Liver (tissue), 9 donors: Measurements from ENCODE around the gene SH2D3C. TPM values are rescaled to one million over a fixed set of nuclear protein-coding genes. Genes with fewer than 3 reads are reported as not detected.

Experiments
- DNase-seq: peaks from one replicate; pipeline ENCODE4 v3.0.0-alpha.2; 2017; ENCODE audit warnings: low spot score
- H3K27ac ChIP-seq, 2 donors: one replicate each; pipeline ENCODE4 v1.7.0; 2013; ENCODE audit warnings: inconsistent platforms in 2 of 2, low read length in 2 of 2, control low read depth in 1 of 2, low read depth in 1 of 2, mild to moderate bottlenecking in 1 of 2
- H3K27me3 ChIP-seq, 4 donors: one replicate each; pipeline versions ENCODE4 v1.6.1 to v1.7.0; 2013; ENCODE audit warnings: low read length in 3 of 4, inconsistent platforms in 1 of 4, mild to moderate bottlenecking in 1 of 4, moderate library complexity in 1 of 4; ENCODE audit not compliant: control insufficient read depth in 4 of 4, insufficient read depth in 4 of 4
- H3K36me3 ChIP-seq, 4 donors: one replicate each; pipeline versions ENCODE4 v1.6.1 to v1.7.0; 2013; ENCODE audit warnings: low read length in 3 of 4, mild to moderate bottlenecking in 3 of 4, low read depth in 1 of 4, moderate library complexity in 1 of 4; ENCODE audit not compliant: control insufficient read depth in 4 of 4, insufficient read depth in 3 of 4
- H3K4me1 ChIP-seq, 4 donors: one replicate each; pipeline versions ENCODE4 v1.6.1 to v1.7.0; 2013; ENCODE audit warnings: low read length in 3 of 4, mild to moderate bottlenecking in 3 of 4, moderate library complexity in 1 of 4; ENCODE audit not compliant: control insufficient read depth in 4 of 4, insufficient read depth in 4 of 4
- H3K4me3 ChIP-seq, 3 donors: one replicate each; pipeline versions ENCODE4 v1.6.1 to v1.7.0; 2013; ENCODE audit warnings: low read length in 3 of 3, control low read depth in 1 of 3, low read depth in 1 of 3, mild to moderate bottlenecking in 1 of 3
- H3K9ac ChIP-seq, 2 donors: one replicate each; pipeline ENCODE4 v1.7.0; 2013; ENCODE audit warnings: low read length in 2 of 2, mild to moderate bottlenecking in 2 of 2, moderate library complexity in 2 of 2, control low read depth in 1 of 2, low read depth in 1 of 2
- H3K9me3 ChIP-seq, 4 donors: one replicate each; pipeline versions ENCODE4 v1.6.1 to v1.7.0; 2013; ENCODE audit warnings: low read length in 3 of 4; ENCODE audit not compliant: control insufficient read depth in 4 of 4
- EGR1 ChIP-seq, 2 donors: IDR thresholded peaks; 2 replicates each; pipeline ENCODE4 v1.6.1; 2016 to 2018; ENCODE audit warnings: antibody characterized with exemption in 2 of 2, low read depth in 2 of 2
- FOXA1 ChIP-seq: IDR thresholded peaks from 2 replicates; pipeline ENCODE4 v1.6.1; 2016; ENCODE audit warnings: antibody characterized with exemption
- FOXA2 ChIP-seq: IDR thresholded peaks from 2 replicates; pipeline ENCODE4 v1.6.1; 2016; ENCODE audit warnings: antibody characterized with exemption
- GABPA ChIP-seq, 2 donors: IDR thresholded peaks in 1 of 2; conservative IDR thresholded peaks in 1 of 2; 2 replicates each; pipeline ENCODE4 v1.6.1; 2016; ENCODE audit warnings: antibody characterized with exemption in 2 of 2, mild to moderate bottlenecking in 1 of 2, moderate library complexity in 1 of 2
- HNF4A ChIP-seq, 2 donors: conservative IDR thresholded peaks; 2 replicates each; pipeline ENCODE4 v1.6.1; 2016; ENCODE audit warnings: antibody characterized with exemption in 2 of 2, mild to moderate bottlenecking in 2 of 2
- HNF4G ChIP-seq: IDR thresholded peaks from 2 replicates; pipeline ENCODE4 v1.6.1; 2016; ENCODE audit warnings: antibody characterized with exemption
- JUND ChIP-seq, 2 donors: IDR thresholded peaks; 2 replicates each; pipeline ENCODE4 v1.6.1; 2016; ENCODE audit warnings: antibody characterized with exemption in 2 of 2
- NR2F2 ChIP-seq: IDR thresholded peaks from 2 replicates; pipeline ENCODE4 v1.6.1; 2016; ENCODE audit warnings: antibody characterized with exemption
- RAD21 ChIP-seq, 2 donors: IDR thresholded peaks; 2 replicates each; pipeline ENCODE4 v1.6.1; 2016; ENCODE audit warnings: antibody characterized with exemption in 2 of 2, mild to moderate bottlenecking in 2 of 2
- RXRA ChIP-seq, 2 donors: IDR thresholded peaks; 2 replicates each; pipeline ENCODE4 v1.6.1; 2017 to 2018; ENCODE audit warnings: antibody characterized with exemption in 2 of 2, mild to moderate bottlenecking in 1 of 2
- SP1 ChIP-seq: IDR thresholded peaks from 2 replicates; pipeline ENCODE4 v1.6.1; 2018; ENCODE audit warnings: antibody characterized with exemption, mild to moderate bottlenecking
- TAF1 ChIP-seq: conservative IDR thresholded peaks from 2 replicates; pipeline ENCODE4 v1.6.1; 2016; ENCODE audit warnings: antibody characterized with exemption, mild to moderate bottlenecking
- YY1 ChIP-seq: IDR thresholded peaks from 2 replicates; pipeline ENCODE4 v1.6.1; 2016; ENCODE audit warnings: antibody characterized with exemption, mild to moderate bottlenecking
- WGBS: extraction: QIAGEN DNeasy Blood & Tissue Kit; methylation state at CpG from one replicate; pipeline ENCODE4 v1.1.7; 2013; 5-methylcytosine and 5-hydroxymethylcytosine counted together
- polyA plus RNA-seq, 2 donors: library from polyadenylated mRNA; stranded (reverse) in 1 of 2; unstranded in 1 of 2; fragments of 200-250 nt in 1 of 2; fragments of >200 nt in 1 of 2; fragmentation: Nextera tagmentation in 1 of 2; extraction: Ambion mirVana in 1 of 2; gene quantifications; one replicate each; pipeline versions ENCODE4 v1.2.1 to v1.2.3, GENCODE V29; 2013 to 2015
- total RNA-seq, 2 donors: library from RNA; depleted of rRNA; stranded (reverse); fragments of >200 nt; gene quantifications; one replicate each; pipeline ENCODE4 v1.2.3, GENCODE V29; 2014
- TF ChIP-seq, protein P1 (sequence below): IDR thresholded peaks from 2 replicates; pipeline ENCODE4 v1.6.1; 2016; ENCODE audit warnings: antibody characterized with exemption
- TF ChIP-seq, protein P2 (sequence below): fragments of 150-350 bp; IDR thresholded peaks from 2 replicates; pipeline ENCODE4 v1.5.1; 2017; ENCODE audit warnings: improper control_type of control experiment, low read depth, low read length; ENCODE audit not compliant: missing input control
- TF ChIP-seq, protein P3 (sequence below): IDR thresholded peaks from 2 replicates; pipeline ENCODE4 v1.6.1; 2016; ENCODE audit warnings: antibody characterized with exemption
- TF ChIP-seq, protein P4 (sequence below): IDR thresholded peaks from 2 replicates; pipeline ENCODE4 v1.6.1; 2016; ENCODE audit warnings: antibody characterized with exemption
- TF ChIP-seq, protein P5 (sequence below): IDR thresholded peaks from 2 replicates; pipeline ENCODE4 v1.6.1; 2016; ENCODE audit warnings: antibody characterized with exemption, mild to moderate bottlenecking
- donor health status: healthy.
- donor health status: healthy.
- donor health status: healthy.
- donor health status: healthy.
- donor health status: healthy.

Gene SH2D3C
- total and polyA plus RNA-seq, 4 donors, result 2.2 to 5.1 (median 3.9) TPM

DNA sequence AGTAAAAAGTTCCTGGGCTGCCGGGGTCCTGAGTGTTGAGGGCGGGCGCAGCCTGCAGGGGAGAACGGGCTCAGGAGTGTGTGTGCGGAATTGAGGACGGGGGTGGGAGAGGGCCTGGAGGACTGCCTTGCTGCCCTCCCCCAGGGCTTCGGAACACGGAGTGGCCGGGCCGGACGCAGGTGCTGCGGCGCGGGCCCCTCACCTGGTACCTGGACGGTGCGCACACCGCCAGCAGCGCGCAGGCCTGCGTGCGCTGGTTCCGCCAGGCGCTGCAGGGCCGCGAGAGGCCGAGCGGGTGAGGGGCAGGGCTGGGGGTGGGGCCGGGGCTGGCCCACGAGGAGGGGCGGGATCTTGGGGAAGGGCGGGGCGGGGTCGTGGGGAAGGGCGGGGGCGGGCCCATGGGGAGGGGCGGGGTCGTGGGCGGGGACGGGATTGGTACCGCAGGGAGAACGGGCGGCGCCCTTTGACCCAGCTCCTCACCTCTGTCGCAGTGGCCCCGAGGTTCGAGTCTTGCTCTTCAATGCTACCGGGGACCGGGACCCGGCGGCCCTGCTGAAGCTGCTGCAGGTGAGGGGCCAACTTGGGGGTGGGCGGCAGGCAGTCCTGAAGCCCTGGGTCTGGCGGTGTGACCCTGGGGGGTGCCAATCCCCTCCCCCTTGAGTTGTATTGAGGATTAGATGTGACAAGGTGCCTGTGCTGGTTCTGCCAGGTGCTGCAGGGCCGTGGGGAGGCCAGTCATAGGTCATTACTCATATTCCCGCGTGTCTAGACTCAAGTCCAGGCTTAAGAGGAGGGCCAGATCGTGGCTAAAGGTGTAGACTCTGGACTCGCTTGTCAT lies 31.3 kb upstream of the SH2D3C start:
- Histone ChIP-seq H3K36me3 (peaks cover 19 to 46% (median 31%) of the 10 kb centered on the region in 4 donors), H3K4me3 (peak overlapping the region in 1 of 3 donors; percentile 23), H3K9ac (no peak overlapping the region), H3K27me3 (no peaks in the 10 kb centered on the region), H3K9me3 (no peaks in the 10 kb centered on the region), H3K4me1 (peaks cover 7 to 22% (median 12%) of the 10 kb centered on the region in 4 donors), H3K27ac (peak overlapping the region; percentile 10 to 11)
- 34% methylated on average over 57 of the region's 57 CpGs for WGBS
- TF ChIP-seq HNF4G (no peak), GABPA (IDR thresholded peaks at IDR 0.05 in 1 of 2, conservative IDR thresholded peaks at IDR 0.05 in 1 of 2) (no peak), FOXA1 (no peak), SP1 (peak; percentile 25), YY1 (no peak), EGR1 (IDR thresholded peaks at IDR 0.05; ENCODE audit: low read depth in 2 of 2) (no peak), RAD21 (IDR thresholded peaks at IDR 0.05) (peak in 1 of 2 donors; percentile 5), JUND (IDR thresholded peaks at IDR 0.05) (no peak), NR2F2 (no peak), TAF1 (no peak), FOXA2 (no peak), HNF4A (conservative IDR thresholded peaks at IDR 0.05) (peak; percentile 20 to 22), RXRA (IDR thresholded peaks at IDR 0.05) (no peak)
- TF ChIP-seq, protein P1, sequence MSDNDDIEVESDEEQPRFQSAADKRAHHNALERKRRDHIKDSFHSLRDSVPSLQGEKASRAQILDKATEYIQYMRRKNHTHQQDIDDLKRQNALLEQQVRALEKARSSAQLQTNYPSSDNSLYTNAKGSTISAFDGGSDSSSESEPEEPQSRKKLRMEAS, result no peak
- TF ChIP-seq, protein P2, sequence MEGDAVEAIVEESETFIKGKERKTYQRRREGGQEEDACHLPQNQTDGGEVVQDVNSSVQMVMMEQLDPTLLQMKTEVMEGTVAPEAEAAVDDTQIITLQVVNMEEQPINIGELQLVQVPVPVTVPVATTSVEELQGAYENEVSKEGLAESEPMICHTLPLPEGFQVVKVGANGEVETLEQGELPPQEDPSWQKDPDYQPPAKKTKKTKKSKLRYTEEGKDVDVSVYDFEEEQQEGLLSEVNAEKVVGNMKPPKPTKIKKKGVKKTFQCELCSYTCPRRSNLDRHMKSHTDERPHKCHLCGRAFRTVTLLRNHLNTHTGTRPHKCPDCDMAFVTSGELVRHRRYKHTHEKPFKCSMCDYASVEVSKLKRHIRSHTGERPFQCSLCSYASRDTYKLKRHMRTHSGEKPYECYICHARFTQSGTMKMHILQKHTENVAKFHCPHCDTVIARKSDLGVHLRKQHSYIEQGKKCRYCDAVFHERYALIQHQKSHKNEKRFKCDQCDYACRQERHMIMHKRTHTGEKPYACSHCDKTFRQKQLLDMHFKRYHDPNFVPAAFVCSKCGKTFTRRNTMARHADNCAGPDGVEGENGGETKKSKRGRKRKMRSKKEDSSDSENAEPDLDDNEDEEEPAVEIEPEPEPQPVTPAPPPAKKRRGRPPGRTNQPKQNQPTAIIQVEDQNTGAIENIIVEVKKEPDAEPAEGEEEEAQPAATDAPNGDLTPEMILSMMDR, result no peak
- DNase-seq, result peak; percentile 90

DNA sequence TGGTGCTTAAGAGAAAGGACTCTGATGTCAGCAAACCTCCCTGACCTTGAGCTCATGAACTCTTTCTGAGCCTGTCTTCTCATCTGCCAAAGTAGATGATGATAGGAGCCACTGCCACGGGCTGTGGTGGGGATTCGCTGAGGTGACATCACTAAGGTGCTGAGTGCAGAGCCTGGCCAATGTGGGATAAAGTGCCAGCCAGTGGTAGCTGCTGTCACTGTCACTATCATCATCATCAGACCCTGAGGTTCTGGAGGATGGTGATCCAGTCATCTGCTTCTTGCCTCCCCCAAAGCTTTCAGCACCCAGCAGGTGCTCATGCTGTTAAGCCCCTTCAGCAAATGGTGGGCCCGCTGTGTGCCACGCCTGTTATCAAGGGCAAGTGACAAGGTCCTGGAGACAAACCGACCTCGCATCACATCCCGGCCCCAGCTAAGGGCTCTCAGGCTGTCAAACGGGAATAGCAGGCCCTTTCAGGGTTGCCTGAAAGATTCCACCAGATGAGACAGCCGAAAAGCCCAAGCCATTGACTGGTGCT lies 30.6 kb upstream of the SH2D3C start:
- TF ChIP-seq NR2F2 (no peak), RAD21 (IDR thresholded peaks at IDR 0.05) (no peak), RXRA (IDR thresholded peaks at IDR 0.05) (no peak), EGR1 (IDR thresholded peaks at IDR 0.05; ENCODE audit: low read depth in 2 of 2) (no peak), FOXA2 (no peak), TAF1 (no peak), YY1 (no peak), SP1 (no peak), HNF4A (conservative IDR thresholded peaks at IDR 0.05) (no peak), JUND (IDR thresholded peaks at IDR 0.05) (no peak), FOXA1 (no peak)
- TF ChIP-seq, protein P3, sequence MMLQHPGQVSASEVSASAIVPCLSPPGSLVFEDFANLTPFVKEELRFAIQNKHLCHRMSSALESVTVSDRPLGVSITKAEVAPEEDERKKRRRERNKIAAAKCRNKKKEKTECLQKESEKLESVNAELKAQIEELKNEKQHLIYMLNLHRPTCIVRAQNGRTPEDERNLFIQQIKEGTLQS, result no peak
- TF ChIP-seq, protein P2, result no peak
- TF ChIP-seq, protein P4, sequence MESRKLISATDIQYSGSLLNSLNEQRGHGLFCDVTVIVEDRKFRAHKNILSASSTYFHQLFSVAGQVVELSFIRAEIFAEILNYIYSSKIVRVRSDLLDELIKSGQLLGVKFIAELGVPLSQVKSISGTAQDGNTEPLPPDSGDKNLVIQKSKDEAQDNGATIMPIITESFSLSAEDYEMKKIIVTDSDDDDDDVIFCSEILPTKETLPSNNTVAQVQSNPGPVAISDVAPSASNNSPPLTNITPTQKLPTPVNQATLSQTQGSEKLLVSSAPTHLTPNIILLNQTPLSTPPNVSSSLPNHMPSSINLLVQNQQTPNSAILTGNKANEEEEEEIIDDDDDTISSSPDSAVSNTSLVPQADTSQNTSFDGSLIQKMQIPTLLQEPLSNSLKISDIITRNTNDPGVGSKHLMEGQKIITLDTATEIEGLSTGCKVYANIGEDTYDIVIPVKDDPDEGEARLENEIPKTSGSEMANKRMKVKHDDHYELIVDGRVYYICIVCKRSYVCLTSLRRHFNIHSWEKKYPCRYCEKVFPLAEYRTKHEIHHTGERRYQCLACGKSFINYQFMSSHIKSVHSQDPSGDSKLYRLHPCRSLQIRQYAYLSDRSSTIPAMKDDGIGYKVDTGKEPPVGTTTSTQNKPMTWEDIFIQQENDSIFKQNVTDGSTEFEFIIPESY, result no peak
- TF ChIP-seq, protein P5, sequence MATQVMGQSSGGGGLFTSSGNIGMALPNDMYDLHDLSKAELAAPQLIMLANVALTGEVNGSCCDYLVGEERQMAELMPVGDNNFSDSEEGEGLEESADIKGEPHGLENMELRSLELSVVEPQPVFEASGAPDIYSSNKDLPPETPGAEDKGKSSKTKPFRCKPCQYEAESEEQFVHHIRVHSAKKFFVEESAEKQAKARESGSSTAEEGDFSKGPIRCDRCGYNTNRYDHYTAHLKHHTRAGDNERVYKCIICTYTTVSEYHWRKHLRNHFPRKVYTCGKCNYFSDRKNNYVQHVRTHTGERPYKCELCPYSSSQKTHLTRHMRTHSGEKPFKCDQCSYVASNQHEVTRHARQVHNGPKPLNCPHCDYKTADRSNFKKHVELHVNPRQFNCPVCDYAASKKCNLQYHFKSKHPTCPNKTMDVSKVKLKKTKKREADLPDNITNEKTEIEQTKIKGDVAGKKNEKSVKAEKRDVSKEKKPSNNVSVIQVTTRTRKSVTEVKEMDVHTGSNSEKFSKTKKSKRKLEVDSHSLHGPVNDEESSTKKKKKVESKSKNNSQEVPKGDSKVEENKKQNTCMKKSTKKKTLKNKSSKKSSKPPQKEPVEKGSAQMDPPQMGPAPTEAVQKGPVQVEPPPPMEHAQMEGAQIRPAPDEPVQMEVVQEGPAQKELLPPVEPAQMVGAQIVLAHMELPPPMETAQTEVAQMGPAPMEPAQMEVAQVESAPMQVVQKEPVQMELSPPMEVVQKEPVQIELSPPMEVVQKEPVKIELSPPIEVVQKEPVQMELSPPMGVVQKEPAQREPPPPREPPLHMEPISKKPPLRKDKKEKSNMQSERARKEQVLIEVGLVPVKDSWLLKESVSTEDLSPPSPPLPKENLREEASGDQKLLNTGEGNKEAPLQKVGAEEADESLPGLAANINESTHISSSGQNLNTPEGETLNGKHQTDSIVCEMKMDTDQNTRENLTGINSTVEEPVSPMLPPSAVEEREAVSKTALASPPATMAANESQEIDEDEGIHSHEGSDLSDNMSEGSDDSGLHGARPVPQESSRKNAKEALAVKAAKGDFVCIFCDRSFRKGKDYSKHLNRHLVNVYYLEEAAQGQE, result no peak
- H3K36me3 ChIP-seq, result peaks cover 17 to 43% (median 27%) of the 10 kb centered on the region in 4 donors
- WGBS, result 77% methylated on average over 9 of the region's 9 CpGs
- no peak overlapping the region for H3K9ac ChIP-seq
- H3K27ac ChIP-seq, result peak overlapping the region in 1 of 2 donors; percentile 11
- H3K4me1 ChIP-seq, result peaks cover 10 to 29% (median 19%) of the 10 kb centered on the region in 4 donors
- H3K9me3 ChIP-seq, result no peaks in the 10 kb centered on the region
- no peak for DNase-seq
- no peak overlapping the region for H3K4me3 ChIP-seq
- no peaks in the 10 kb centered on the region for H3K27me3 ChIP-seq
